ENCODE measurements around the gene FBRSL1.

The FBRSL1 gene

DNA sequence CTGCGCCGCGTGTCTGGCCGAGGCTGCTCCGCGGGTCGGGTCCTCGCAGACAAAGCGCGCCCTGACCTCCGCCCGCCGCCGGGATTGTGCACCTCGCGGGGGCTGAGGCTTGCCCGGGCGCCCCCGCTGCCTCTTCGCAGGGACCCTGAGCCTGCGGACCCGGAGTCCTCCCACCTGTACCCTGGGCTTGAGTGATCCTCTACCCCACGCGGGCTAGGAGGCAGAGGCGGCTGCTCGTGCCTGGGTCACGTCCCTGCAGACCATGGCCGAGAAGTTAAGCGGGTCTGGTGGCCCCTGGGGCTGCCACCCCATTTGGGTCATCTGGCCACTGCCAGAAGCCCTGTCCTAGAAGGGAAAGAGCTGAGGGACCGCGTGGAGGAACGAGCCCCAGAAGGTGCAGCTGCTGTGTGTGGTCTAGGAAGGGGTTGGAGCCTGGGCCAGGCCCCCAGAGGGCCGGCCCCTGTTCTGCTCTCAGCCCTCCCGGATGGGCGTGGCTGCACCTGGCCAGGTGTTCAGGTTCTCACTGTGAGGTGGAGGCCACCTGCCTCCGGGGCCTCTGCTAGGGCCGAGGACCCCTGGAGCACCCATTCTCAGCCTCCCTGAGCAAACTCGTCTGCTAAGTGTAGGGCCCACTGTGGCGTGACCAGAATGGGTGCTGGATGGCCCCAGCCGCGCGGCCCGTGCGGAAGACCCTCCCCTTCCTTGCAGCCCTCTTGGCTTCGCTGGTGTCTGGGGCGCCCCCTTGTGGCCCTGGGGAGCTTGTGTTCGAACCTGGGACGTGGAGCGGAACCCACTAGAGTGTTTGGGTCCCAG is 70.9 kb downstream of the FBRSL1 start:
- no peak for FAIRE-seq

All from islet of Langerhans (tissue), 1 donor.